AG10803 (cell line): ENCODE measurements around the gene MIA3.
A peak's percentile ranks its signal among the peaks of the same experiment; 100 is the strongest.

Experiments used
- DNase-seq: peaks from one replicate; pipeline ENCODE4 v3.0.0; 2010; ENCODE audit warnings: low read depth
- H3K4me3 ChIP-seq: 2 replicates; pipeline ENCODE4 v1.5.1; 2011; ENCODE audit warnings: mild to moderate bottlenecking, low read length, control low read depth
- CTCF ChIP-seq: conservative IDR thresholded peaks from 2 replicates; pipeline ENCODE4 v1.5.1; 2011; ENCODE audit warnings: mild to moderate bottlenecking, low read length, control low read depth, inconsistent platforms

Gene MIA3

GRCh38 chr1:222618001-222618879 is at the start of gene MIA3:
TSS of gene MIA3 (plus strand) at chr1:222618097. CDS start at chr1:222618111, 14 bp downstream.
- TF ChIP-seq CTCF = no peak
- peak; percentile 18 for DNase-seq
- peak within 1 kb of the TSS; percentile 83 for H3K4me3 ChIP-seq

- TF ChIP-seq CTCF = no peak
- no peak overlapping the region for H3K4me3 ChIP-seq
- DNase-seq = no peak
Observed at GRCh38 chr1:222570837-222571236, 47.1 kb upstream of the MIA3 start.

- no peak for TF ChIP-seq CTCF
- H3K4me3 ChIP-seq = no peak overlapping the region
- no peak for DNase-seq
Observed at GRCh38 chr1:222579316-222579715, 38.6 kb upstream of the MIA3 start.

- no peak for TF ChIP-seq CTCF
- no peak overlapping the region for H3K4me3 ChIP-seq
- DNase-seq = peak; percentile 34
Observed at GRCh38 chr1:222582099-222582774, 35.7 kb upstream of the MIA3 start.

GRCh38 chr1:222583079-222583478 is 34.8 kb upstream of the MIA3 start:
- no peak for TF ChIP-seq CTCF
- DNase-seq = no peak
- no peak overlapping the region for H3K4me3 ChIP-seq

GRCh38 chr1:222586842-222587241 is 31.1 kb upstream of the MIA3 start:
- no peak for DNase-seq
- no peak for TF ChIP-seq CTCF
- no peak overlapping the region for H3K4me3 ChIP-seq
